ENCODE measurements around the gene TTLL13. TPM values are rescaled to one million over a fixed set of nuclear protein-coding genes. Genes with fewer than 3 reads are reported as not detected.
"Not testable (repeated sequence)": the region's sequence is repeated elsewhere in the genome, so short reads cannot be mapped to it uniquely, and the experiment has no call there.

TTLL13 gene
- total RNA-seq, 2 donors from 2014 or later = not detected

DNA sequence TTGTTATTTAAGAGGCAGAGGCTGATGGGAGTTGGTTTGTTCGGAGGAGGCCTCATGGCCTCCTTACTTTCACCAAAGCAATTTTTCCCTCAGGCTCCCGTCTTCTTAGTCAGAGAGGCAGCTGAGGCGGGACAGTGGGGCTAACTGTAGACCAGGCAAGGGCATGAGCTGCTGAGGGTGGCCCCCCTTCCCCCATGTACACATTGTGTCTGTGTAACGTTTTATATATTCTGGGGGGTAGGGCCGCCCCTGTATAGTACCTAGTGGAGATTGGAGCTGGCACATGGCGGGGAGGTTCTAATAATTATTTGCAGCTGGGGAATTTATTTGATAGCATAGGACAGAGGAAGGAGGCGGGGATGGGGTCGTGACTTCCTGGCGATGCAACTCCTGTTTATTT, 51.2 kb downstream of the TTLL13 start:
- no peaks in the 10 kb centered on the region for H3K36me3 ChIP-seq (replicated peaks in 1 of 2; ENCODE audit: insufficient read depth in 1 of 2, low read depth in 2 of 2)
- no peak for DNase-seq
- no peak for TF ChIP-seq POLR2A (IDR thresholded peaks at IDR 0.05)
- TF ChIP-seq, protein P1, sequence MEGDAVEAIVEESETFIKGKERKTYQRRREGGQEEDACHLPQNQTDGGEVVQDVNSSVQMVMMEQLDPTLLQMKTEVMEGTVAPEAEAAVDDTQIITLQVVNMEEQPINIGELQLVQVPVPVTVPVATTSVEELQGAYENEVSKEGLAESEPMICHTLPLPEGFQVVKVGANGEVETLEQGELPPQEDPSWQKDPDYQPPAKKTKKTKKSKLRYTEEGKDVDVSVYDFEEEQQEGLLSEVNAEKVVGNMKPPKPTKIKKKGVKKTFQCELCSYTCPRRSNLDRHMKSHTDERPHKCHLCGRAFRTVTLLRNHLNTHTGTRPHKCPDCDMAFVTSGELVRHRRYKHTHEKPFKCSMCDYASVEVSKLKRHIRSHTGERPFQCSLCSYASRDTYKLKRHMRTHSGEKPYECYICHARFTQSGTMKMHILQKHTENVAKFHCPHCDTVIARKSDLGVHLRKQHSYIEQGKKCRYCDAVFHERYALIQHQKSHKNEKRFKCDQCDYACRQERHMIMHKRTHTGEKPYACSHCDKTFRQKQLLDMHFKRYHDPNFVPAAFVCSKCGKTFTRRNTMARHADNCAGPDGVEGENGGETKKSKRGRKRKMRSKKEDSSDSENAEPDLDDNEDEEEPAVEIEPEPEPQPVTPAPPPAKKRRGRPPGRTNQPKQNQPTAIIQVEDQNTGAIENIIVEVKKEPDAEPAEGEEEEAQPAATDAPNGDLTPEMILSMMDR (IDR thresholded peaks at IDR 0.05) = no peak
- H3K4me1 ChIP-seq = peaks cover 28% of the 10 kb centered on the region
- 87 to 90% methylated on average over 9 of the region's 9 CpGs for WGBS, 2 donors
- intact Hi-C loops (cut with DNase I) = no loop called here
- ATAC-seq = no peak
- H3K4me3 ChIP-seq = no peak overlapping the region
- H3K9me3 ChIP-seq = no peaks in the 10 kb centered on the region
- H3K27me3 ChIP-seq = no peaks in the 10 kb centered on the region
- no peak overlapping the region for H3K27ac ChIP-seq

DNA sequence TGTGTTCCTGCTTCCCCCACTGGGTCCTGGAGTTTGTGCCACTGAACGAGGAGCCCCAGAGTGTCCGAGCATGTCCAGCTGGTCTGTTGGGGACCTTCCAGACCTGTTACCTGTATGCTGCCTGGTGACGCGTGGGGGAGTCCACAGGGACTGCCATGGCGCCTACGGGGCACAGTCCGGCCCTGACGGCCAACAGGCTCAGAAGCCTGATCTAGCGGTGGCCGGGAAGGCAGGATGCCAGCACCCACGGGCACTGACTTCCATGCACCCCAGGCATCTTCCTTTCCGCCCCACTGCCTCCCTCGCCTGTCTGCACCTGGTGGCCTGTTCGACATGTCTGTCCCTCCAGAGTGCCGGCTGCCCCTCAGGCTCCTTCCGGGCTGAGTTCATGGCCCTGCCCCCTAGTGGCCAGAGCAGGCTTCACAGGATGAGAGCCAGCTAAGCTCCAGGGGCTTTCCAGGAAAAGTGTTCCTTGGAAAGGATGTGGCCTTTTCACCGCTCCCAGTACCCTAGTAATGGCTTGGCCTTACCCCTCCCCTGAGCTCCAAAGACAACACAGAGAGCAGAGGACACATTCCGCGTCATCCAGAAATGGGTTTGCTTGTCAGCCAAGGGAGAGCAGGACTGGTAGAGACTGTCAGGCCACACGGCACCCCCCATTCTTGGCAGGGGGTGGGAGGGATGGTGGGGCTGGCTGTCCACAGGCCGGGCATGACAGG, 51.8 kb downstream of the TTLL13 start:
- Histone ChIP-seq H3K4me3 (no peak overlapping the region), H3K27me3 (no peaks in the 10 kb centered on the region), H3K4me1 (peaks cover 27% of the 10 kb centered on the region), H3K9me3 (no peaks in the 10 kb centered on the region), H3K36me3 (replicated peaks in 1 of 2; ENCODE audit: insufficient read depth in 1 of 2, low read depth in 2 of 2) (no peaks in the 10 kb centered on the region), H3K27ac (peak overlapping the region in 1 of 4 donors; percentile 7)
- ATAC-seq = peak; percentile 68
- 68 to 70% methylated on average over 19 to 20 of the region's 21 CpGs for WGBS, 2 donors
- TF ChIP-seq, protein P1 (IDR thresholded peaks at IDR 0.05) = peak; percentile 32 to 66 (median 52)
- no peak for TF ChIP-seq POLR2A (IDR thresholded peaks at IDR 0.05)
- peak; percentile 55 to 64 (median 62) for DNase-seq
- intact Hi-C loops (cut with DNase I) = no loop called here

DNA sequence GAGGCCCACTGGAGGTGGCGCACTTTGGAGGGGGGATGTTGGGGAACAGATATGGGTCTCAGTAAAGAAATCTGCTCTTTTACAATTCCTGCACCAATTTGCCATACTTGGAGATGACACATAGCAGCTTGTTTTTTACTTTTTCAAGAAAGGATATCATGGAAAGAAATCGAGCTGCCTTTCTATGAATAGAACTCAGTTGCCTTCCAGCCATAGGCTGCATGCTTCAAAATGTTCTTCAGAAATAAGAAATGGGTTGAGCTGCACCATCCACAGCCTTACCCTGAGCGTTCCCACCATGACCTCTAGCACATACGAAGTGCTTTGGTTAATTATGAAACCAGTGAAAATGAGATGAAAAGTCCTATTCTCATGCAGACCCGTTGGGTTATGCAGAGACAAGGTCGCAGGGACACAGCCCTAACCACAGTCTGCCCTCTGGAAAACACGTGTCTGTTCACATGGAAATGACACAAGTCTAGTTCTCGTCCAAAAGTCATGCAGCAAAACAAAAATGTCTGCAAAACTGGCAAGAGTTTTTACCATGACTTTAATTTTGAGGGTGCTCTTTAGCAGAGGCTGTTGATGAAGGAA, 52.4 kb downstream of the TTLL13 start:
- ATAC-seq = peak; percentile 59
- TF ChIP-seq, protein P1 (IDR thresholded peaks at IDR 0.05) = no peak
- TF ChIP-seq POLR2A (IDR thresholded peaks at IDR 0.05) = no peak
- DNase-seq = peak in 1 of 4 donors; percentile 47
- Histone ChIP-seq H3K36me3 (replicated peaks in 1 of 2; ENCODE audit: insufficient read depth in 1 of 2, low read depth in 2 of 2) (no peaks in the 10 kb centered on the region), H3K27me3 (no peaks in the 10 kb centered on the region), H3K9me3 (no peaks in the 10 kb centered on the region), H3K4me3 (no peak overlapping the region), H3K4me1 (peaks cover 29% of the 10 kb centered on the region), H3K27ac (peak overlapping the region in 1 of 4 donors; percentile 7)
- intact Hi-C loops (cut with DNase I) = no loop called here
- WGBS, 2 donors = 37 to 45% methylated on average over 8 of the region's 8 CpGs

DNA sequence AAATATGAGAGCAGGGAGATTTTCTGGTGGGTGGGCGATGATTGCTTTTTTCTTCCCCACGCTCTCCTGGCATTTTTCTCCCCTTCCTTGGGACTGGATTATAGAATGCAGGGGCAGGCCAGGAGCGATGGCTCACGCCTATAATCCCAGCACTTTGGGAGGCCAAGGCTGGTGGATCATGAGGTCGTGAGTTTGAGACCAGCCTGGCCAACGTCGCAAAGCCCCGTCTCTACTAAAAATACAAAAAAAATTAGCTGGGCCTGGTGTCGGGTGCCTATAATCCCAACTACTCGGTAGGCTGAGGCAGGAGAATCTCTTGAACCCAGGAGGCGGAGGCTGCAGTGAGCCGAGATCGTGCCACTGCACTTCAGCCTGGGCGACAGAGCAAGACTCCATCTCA, 56.0 kb downstream of the TTLL13 start:
- 92 to 93% methylated on average over 14 of the region's 14 CpGs for WGBS, 2 donors
- H3K4me3 ChIP-seq; DNase-seq; H3K9me3 ChIP-seq; intact Hi-C loops (cut with DNase I); H3K36me3 ChIP-seq (replicated peaks in 1 of 2; ENCODE audit: insufficient read depth in 1 of 2, low read depth in 2 of 2); H3K27me3 ChIP-seq; H3K27ac ChIP-seq; ATAC-seq: not testable (repeated sequence)
- peaks cover 32% of the 10 kb centered on the region for H3K4me1 ChIP-seq

DNA sequence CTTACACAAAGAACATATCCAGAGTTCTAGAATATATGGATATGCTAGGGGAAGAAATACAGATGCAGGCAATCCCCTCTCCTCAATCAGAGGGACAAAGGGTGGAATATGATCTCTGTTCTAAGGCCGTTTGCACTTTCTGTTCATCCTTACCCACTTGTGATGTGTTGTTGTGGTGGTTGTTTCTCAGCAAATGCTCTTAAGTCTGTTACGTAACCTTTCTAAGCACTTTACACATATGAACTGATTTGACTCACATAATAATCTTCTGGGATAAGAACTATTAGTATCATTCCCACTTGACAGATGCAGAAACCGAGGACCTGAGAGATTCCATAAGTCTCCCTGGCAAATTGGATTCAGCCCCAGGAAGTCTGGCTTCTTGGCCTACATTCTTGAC, 56.6 kb downstream of the TTLL13 start:
- H3K4me3 ChIP-seq = no peak overlapping the region
- H3K27ac ChIP-seq = peak overlapping the region in 1 of 4 donors; percentile 37
- WGBS, 2 donors = 86 to 88% methylated on average over 3 of the region's 3 CpGs
- DNase-seq (no peak), ATAC-seq (no peak)
- peaks cover 30% of the 10 kb centered on the region for H3K4me1 ChIP-seq
- TF ChIP-seq, protein P1 (IDR thresholded peaks at IDR 0.05) = no peak
- no peak for TF ChIP-seq POLR2A (IDR thresholded peaks at IDR 0.05)
- H3K9me3 ChIP-seq = no peaks in the 10 kb centered on the region
- no peaks in the 10 kb centered on the region for H3K36me3 ChIP-seq (replicated peaks in 1 of 2; ENCODE audit: insufficient read depth in 1 of 2, low read depth in 2 of 2)
- intact Hi-C loops (cut with DNase I) = no loop called here
- no peaks in the 10 kb centered on the region for H3K27me3 ChIP-seq

All from body of pancreas (tissue), 4 donors.